GM23248 (cell line): Measurements from ENCODE around the gene ARHGAP26.

Experiments used
- EZH2 ChIP-seq: fragments of 200-600 bp; sonication (generic); IDR thresholded peaks from 2 replicates; pipeline ENCODE4 v1.6.1; 2018; ENCODE audit warnings: antibody characterized with exemption, mild to moderate bottlenecking; ENCODE audit not compliant: insufficient read depth, poor library complexity, severe bottlenecking
- EZH2phosphoT487 ChIP-seq: fragments of 200-600 bp; sonication (generic); IDR thresholded peaks from 2 replicates; pipeline ENCODE4 v1.6.1; 2018; ENCODE audit warnings: antibody characterized with exemption, moderate library complexity, mild to moderate bottlenecking, low read depth; ENCODE audit not compliant: insufficient read depth

DNA sequence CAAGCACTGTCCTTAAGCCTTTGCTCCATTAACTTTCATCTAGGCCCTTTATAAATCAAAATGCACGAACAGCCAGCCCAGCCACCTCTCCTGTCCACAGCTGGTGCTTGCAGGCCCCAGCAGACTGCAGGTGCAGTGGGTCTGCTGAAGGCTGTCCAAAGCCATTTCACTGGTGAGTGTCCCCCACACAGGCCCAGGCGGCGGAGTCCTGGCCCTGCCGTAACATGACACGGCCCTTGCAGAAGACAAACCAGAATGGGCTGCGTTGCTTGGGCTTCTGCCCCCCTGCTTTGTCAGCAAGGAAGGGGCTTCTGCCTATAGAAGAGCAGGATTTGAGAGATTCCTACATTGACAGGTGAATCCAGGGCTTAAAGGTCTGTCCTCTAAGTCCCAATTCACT lies 444.7 kb downstream of the ARHGAP26 start:
- TF ChIP-seq EZH2 (no peak), EZH2phosphoT487 (no peak)
